Right lobe of liver (tissue), 6 donors: ENCODE measurements around the gene CENPP. TPM values are rescaled to one million over a fixed set of nuclear protein-coding genes. Genes with fewer than 3 reads are reported as not detected.

ENCODE experiments used
- ATAC-seq, 4 donors: fragments of 200-7000 bp; cut with Tn5 transposase; one replicate each; pipeline ENCODE4 v1.9.1; 2020; ENCODE audit warnings: mild to moderate bottlenecking in 4 of 4, moderate library complexity in 4 of 4
- DNase-seq, 3 donors: peaks; one replicate each; pipeline ENCODE4 v3.0.0-alpha.2; 2020
- H3K27ac ChIP-seq, 3 donors: fragments of 200-600 bp; one replicate each; pipeline ENCODE4 v1.8.0; 2022
- H3K27me3 ChIP-seq, 2 donors: fragments of 200-600 bp; one replicate each; pipeline ENCODE4 v1.8.0; 2022
- H3K36me3 ChIP-seq, 4 donors: fragments of 200-600 bp; sonication (generic) in 1 of 4; one replicate each; pipeline versions ENCODE4 v1.5.1 to v1.8.0; 2017 to 2022; ENCODE audit warnings: control low read depth in 1 of 4
- H3K4me1 ChIP-seq, 4 donors: fragments of 200-600 bp; sonication (generic) in 1 of 4; one replicate each; pipeline versions ENCODE4 v1.5.1 to v1.8.0; 2017 to 2022; ENCODE audit warnings: control low read depth in 1 of 4
- H3K4me3 ChIP-seq, 3 donors: fragments of 200-600 bp; one replicate each; pipeline ENCODE4 v1.8.0; 2022
- H3K9me3 ChIP-seq, 4 donors: fragments of 200-600 bp; sonication (generic) in 1 of 4; one replicate each; pipeline versions ENCODE4 v1.5.1 to v1.8.0; 2017 to 2022; ENCODE audit warnings: control low read depth in 1 of 4
- POLR2A ChIP-seq: fragments of 450-650 bp; IDR thresholded peaks from one replicate; pipeline ENCODE4 v1.6.1; 2017; ENCODE audit warnings: antibody characterized with exemption, mild to moderate bottlenecking
- WGBS: methylation state at CpG from one replicate; pipeline ENCODE4 v1.1.6; 2018; ENCODE audit warnings: low coverage, low lambda C conversion rate; ENCODE audit not compliant: insufficient coverage; ENCODE audit errors: missing lambda C conversion rate; 5-methylcytosine and 5-hydroxymethylcytosine counted together
- intact Hi-C, 2 donors: fragments of 100-400 bp; cut with DNase I; formaldehyde crosslinking; loops; one replicate each; pipeline versions ENCODE4 v1.11.2 to v1.14.1; 2022
- total RNA-seq, 6 experiments: library from RNA; depleted of rRNA in 2 of 6; stranded (reverse); fragments of >200 nt in 2 of 6; fragmentation: NEBNext Ultra II Directional in 3 of 6; extraction: Animal tissue kit (Norgen Biotek cat#: 25700) in 3 of 6; gene quantifications; one replicate each; pipeline versions ENCODE4 v1.1.0 to v1.2.4, GENCODE V29; 2016 to 2023
- TF ChIP-seq, protein P1 (sequence below), 4 donors: fragments of 200-600 bp in 3 of 4; fragments of 450-650 bp in 1 of 4; IDR thresholded peaks; one replicate each; pipeline versions ENCODE4 v1.5.1 to v1.8.0; 2016 to 2022; ENCODE audit warnings: antibody characterized with exemption in 4 of 4, mild to moderate bottlenecking in 2 of 4
- donor health status: DM: no; HTN: yes; CAD: no.
- donor health status: DM: no; HTN: no; CAD: no.
- donor health status: DM: no; HTN: no; CAD: no.
- donor health status: DM: no; HTN: yes; CAD: no.
- donor health status: DM: no; HTN: yes; CAD: no.

The CENPP gene
- total RNA-seq, 6 experiments from 2014 or later, result 1.0 to 3.7 (median 1.5) TPM

DNA sequence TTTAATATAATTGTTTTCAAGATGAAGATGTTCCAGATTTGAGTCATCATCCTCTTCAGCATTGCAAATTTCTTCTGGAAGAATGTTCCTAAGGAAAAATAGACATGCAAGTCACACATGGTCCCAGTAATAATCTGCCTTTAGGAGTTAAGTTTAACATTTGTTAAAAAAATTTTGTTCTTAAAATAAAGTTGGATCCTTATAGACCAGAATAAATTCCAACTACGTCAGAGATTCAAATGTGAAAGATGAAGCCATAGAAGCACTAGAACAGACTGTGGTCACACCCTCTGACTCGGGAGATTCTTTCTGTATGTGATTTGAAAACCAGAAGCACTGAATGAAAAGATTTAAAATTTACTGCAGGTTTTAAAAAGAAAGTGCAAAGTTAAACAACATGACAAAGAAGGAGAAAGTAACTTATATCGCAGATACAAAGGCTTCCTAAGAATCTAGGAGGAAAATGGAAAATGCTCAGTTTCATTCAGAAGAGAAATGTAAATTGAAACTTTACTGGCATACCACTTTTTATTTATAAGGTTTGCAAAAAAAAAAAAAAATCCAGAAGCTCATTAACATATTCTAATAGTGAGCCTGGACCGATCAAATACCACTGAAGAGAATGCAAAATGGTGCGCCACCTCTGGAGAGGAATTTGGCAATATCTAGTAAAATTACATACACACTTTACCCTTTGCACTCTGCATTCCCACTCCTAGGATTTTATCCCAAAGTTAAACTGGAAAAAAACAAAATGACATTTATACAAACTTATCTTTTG is 170.8 kb downstream of the CENPP start:
- ATAC-seq (no peak), DNase-seq (no peak)
- Histone ChIP-seq H3K36me3 (no peaks in the 10 kb centered on the region), H3K27ac (no peak overlapping the region), H3K9me3 (no peaks in the 10 kb centered on the region), H3K4me1 (no peaks in the 10 kb centered on the region), H3K27me3 (no peaks in the 10 kb centered on the region), H3K4me3 (no peak overlapping the region)
- WGBS, result 88% methylated on average over 5 of the region's 5 CpGs
- intact Hi-C loops, result no loop called here
- TF ChIP-seq, protein P1, sequence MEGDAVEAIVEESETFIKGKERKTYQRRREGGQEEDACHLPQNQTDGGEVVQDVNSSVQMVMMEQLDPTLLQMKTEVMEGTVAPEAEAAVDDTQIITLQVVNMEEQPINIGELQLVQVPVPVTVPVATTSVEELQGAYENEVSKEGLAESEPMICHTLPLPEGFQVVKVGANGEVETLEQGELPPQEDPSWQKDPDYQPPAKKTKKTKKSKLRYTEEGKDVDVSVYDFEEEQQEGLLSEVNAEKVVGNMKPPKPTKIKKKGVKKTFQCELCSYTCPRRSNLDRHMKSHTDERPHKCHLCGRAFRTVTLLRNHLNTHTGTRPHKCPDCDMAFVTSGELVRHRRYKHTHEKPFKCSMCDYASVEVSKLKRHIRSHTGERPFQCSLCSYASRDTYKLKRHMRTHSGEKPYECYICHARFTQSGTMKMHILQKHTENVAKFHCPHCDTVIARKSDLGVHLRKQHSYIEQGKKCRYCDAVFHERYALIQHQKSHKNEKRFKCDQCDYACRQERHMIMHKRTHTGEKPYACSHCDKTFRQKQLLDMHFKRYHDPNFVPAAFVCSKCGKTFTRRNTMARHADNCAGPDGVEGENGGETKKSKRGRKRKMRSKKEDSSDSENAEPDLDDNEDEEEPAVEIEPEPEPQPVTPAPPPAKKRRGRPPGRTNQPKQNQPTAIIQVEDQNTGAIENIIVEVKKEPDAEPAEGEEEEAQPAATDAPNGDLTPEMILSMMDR (IDR thresholded peaks at IDR 0.05), result no peak
- no peak for TF ChIP-seq POLR2A

- WGBS, result 55% methylated on average over 2 of the region's 2 CpGs
- H3K36me3 ChIP-seq, result no peaks in the 10 kb centered on the region
- ATAC-seq, result no peak
- H3K4me3 ChIP-seq, result no peak overlapping the region
- H3K9me3 ChIP-seq, result no peaks in the 10 kb centered on the region
- peaks cover 0 to 4% (median 0%) of the 10 kb centered on the region in 4 donors for H3K4me1 ChIP-seq
- intact Hi-C loops, result loop anchor here in 1 of 2 donors (10.0 kb wide), 1 partner anchor 135 kb away; no protein-coding TSS in a partner anchor
- no peak for DNase-seq
- H3K27ac ChIP-seq, result no peak overlapping the region
- no peaks in the 10 kb centered on the region for H3K27me3 ChIP-seq
- no peak for TF ChIP-seq POLR2A
- TF ChIP-seq, protein P1 (IDR thresholded peaks at IDR 0.05), result no peak
Observed at GRCh38 chr9:92499701-92500100, 173.9 kb downstream of the CENPP start.

DNA sequence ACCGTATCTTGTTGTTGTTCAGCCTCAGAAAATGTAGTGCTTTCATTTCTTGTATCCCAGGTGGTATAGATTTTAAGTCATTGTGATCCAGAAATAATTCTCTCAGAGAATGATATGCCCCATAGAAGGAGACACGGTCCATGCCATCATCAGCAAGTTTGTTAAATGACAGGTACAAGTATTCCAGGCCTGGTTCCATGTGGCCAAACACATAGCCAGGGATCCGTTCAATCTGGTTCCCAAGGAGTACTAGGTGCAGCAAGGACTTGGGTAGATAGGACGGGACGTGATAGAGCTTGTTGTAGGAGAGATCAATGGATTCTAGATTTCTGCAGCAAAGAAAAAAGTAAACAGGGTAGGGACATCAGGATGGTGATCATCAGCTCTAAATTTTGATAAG is 175.0 kb downstream of the CENPP start:
- peaks cover 0 to 4% (median 0%) of the 10 kb centered on the region in 4 donors for H3K4me1 ChIP-seq
- no peak overlapping the region for H3K4me3 ChIP-seq
- WGBS, result 100% methylated on average over 2 of the region's 5 CpGs
- no peaks in the 10 kb centered on the region for H3K27me3 ChIP-seq
- TF ChIP-seq, protein P1 (IDR thresholded peaks at IDR 0.05), result no peak
- TF ChIP-seq POLR2A, result no peak
- ATAC-seq (no peak), DNase-seq (no peak)
- intact Hi-C loops, result loop anchor here in 1 of 2 donors (10.0 kb wide), 1 partner anchor 134 kb away; no protein-coding TSS in a partner anchor
- H3K27ac ChIP-seq, result no peak overlapping the region
- no peaks in the 10 kb centered on the region for H3K36me3 ChIP-seq
- no peaks in the 10 kb centered on the region for H3K9me3 ChIP-seq

- peak in 2 of 3 donors; percentile 29 to 60 for DNase-seq
- 56% methylated on average over 2 of the region's 5 CpGs for WGBS
- intact Hi-C loops, result loop anchor here in 1 of 2 donors (10.0 kb wide), 1 partner anchor 133 kb away; no protein-coding TSS in a partner anchor
- no peaks in the 10 kb centered on the region for H3K9me3 ChIP-seq
- no peak overlapping the region for H3K27ac ChIP-seq
- no peaks in the 10 kb centered on the region for H3K27me3 ChIP-seq
- no peak overlapping the region for H3K4me3 ChIP-seq
- H3K4me1 ChIP-seq, result peaks cover 0 to 4% (median 0%) of the 10 kb centered on the region in 4 donors
- TF ChIP-seq, protein P1 (IDR thresholded peaks at IDR 0.05), result peak; percentile 54 to 67 (median 60)
- no peak for TF ChIP-seq POLR2A
- peak; percentile 96 to 99 (median 98) for ATAC-seq
- H3K36me3 ChIP-seq, result no peaks in the 10 kb centered on the region
Observed at GRCh38 chr9:92501671-92502393, 176.1 kb downstream of the CENPP start.
